ENCODE data around the gene SKI. TPM values are rescaled to one million over a fixed set of nuclear protein-coding genes. Genes with fewer than 3 reads are reported as not detected.

The SKI gene
- total RNA-seq, 1 experiment from 2014 or later: 28.3 TPM

DNA sequence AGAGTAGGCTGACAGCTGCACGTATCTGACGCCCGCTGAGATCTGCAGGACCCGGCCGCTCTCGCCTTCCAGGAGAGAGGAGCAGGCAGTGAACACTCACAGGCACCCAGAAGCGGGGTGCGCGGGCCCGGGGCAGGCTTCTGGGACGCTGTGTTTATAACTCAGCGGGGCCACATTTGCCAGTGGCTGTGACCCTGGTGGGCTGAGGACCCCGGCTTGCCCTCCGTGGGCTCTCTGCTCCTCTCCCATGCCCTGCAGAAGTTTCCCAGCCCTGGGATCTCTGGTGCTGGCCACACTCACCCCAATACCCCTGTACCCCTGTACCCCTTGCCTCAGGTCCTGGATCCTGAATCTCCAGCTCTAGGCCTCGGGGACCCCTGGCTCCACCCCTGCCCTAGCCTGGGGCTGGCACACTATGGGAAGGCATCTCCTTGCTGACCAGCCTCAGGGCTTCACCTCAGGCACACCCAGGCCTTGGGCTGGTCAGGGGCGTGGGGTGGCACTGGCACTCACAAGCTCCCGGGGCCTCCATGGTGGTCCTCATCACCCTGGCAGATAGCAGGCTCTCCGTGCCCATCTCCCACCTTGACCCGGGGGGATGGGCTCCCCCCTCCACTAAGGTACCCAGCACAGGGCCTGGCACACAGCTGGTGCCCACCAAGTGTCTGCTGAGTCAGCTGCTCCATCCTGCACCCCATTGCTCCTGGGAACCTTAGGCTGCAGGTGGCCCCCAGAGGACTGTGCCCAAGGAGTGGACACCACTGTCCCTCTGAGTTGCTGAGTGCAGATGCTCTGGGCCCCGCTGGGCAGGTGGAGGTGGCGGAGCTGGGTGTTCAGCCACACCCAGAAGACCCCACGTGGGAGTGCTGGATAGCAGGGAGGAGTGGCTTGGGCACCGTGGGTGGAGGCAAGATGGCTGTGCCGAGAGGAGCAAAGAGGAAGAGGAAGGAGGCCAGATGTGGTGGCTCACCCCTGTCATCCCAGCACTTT lies 130.8 kb downstream of the SKI start:
- no peaks in the 10 kb centered on the region for H3K79me2 ChIP-seq (ENCODE audit: low read length)
- no peak overlapping the region for H3K4me3 ChIP-seq (ENCODE audit: low read length)
- peaks cover 7% of the 10 kb centered on the region; the same call in 1 of the 2 replicates for H3K4me1 ChIP-seq (ENCODE audit: insufficient read depth, low read length)
- TF ChIP-seq, protein P1, sequence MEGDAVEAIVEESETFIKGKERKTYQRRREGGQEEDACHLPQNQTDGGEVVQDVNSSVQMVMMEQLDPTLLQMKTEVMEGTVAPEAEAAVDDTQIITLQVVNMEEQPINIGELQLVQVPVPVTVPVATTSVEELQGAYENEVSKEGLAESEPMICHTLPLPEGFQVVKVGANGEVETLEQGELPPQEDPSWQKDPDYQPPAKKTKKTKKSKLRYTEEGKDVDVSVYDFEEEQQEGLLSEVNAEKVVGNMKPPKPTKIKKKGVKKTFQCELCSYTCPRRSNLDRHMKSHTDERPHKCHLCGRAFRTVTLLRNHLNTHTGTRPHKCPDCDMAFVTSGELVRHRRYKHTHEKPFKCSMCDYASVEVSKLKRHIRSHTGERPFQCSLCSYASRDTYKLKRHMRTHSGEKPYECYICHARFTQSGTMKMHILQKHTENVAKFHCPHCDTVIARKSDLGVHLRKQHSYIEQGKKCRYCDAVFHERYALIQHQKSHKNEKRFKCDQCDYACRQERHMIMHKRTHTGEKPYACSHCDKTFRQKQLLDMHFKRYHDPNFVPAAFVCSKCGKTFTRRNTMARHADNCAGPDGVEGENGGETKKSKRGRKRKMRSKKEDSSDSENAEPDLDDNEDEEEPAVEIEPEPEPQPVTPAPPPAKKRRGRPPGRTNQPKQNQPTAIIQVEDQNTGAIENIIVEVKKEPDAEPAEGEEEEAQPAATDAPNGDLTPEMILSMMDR (conservative IDR thresholded peaks at IDR 0.05; ENCODE audit: low read depth, low read length): no peak
- TF ChIP-seq EZH2 (IDR thresholded peaks at IDR 0.05; ENCODE audit: low read length, unreplicated experiment) (no peak), EZH2phosphoT487 (IDR thresholded peaks at IDR 0.05; ENCODE audit: borderline replicate concordance, low read length) (no peak)
- no peaks in the 10 kb centered on the region for H4K20me1 ChIP-seq (ENCODE audit: low read length)
- BruUV-seq (replicated peaks): no TSS peak
- ChIA-PET POLR2A (ENCODE audit: unreplicated experiment) (no interaction called here), CTCF (no interaction called here)
- no peaks in the 10 kb centered on the region for H3K9me2 ChIP-seq (replicated peaks; ENCODE audit: low read length)
- no peaks in the 10 kb centered on the region for H3K27me3 ChIP-seq (ENCODE audit: low read length)
- H3K27ac ChIP-seq (ENCODE audit: low read length): no peak overlapping the region
- no peak overlapping the region for H2AFZ ChIP-seq (ENCODE audit: low read length)
- ATAC-seq (no peak), DNase-seq (no peak)
- H3F3A ChIP-seq (ENCODE audit: low read length, unreplicated experiment): no peaks in the 10 kb centered on the region
- H3K4me2 ChIP-seq (ENCODE audit: low read length): no peak overlapping the region
- H3K36me3 ChIP-seq (ENCODE audit: low read depth, low read length): no peaks in the 10 kb centered on the region
- H3K9ac ChIP-seq (ENCODE audit: low read length): no peak overlapping the region
- H3K9me3 ChIP-seq (ENCODE audit: low read length): 0 out of 2 replicates have a peak, but pooled peaks cover 3% of the 10 kb centered on the region
- intact Hi-C loops (cut with micrococcal nuclease): no loop called here

Other genes with a start within 250 kb of the SKI start
- 0.23 TPM in 1 of 2 replicates, not detected in the other for gene CFAP74, start 224.5 kb upstream of the SKI start, total RNA-seq (2014; rRNA removed)
- not detected in 2 replicates for gene GABRD, start 209.0 kb upstream of the SKI start, total RNA-seq (2014; rRNA removed)
- 56.8 and 70.8 TPM in 2 replicates for gene PRKCZ, start 177.9 kb upstream of the SKI start, total RNA-seq (2014; rRNA removed)
- gene FAAP20, start 33.5 kb upstream of the SKI start, total RNA-seq (2014; rRNA removed): 114 and 148 TPM in 2 replicates
- 11.2 and 30.5 TPM in 2 replicates for gene MORN1, start 163.2 kb downstream of the SKI start, total RNA-seq (2014; rRNA removed)
- gene RER1, start 163.5 kb downstream of the SKI start, total RNA-seq (2014; rRNA removed): 160 TPM in 2 replicates
- gene PEX10, start 184.2 kb downstream of the SKI start, total RNA-seq (2014; rRNA removed): 97.8 and 100 TPM in 2 replicates
- gene PLCH2, start 248.0 kb downstream of the SKI start, total RNA-seq (2014; rRNA removed): 5.9 and 7.2 TPM in 2 replicates